Measurements from ENCODE around the gene HERC6.
A peak's percentile ranks its signal among the peaks of the same experiment; 100 is the strongest.
"Not testable (repeated sequence)": the region's sequence is repeated elsewhere in the genome, so short reads cannot be mapped to it uniquely, and the experiment has no call there.

The HERC6 gene

GRCh38 chr4:88447371-88448095, 68.9 kb downstream of the HERC6 start:
- no peak overlapping the region for H3K27ac ChIP-seq
- TF ChIP-seq ZFX (IDR thresholded peaks at IDR 0.05) (no peak), CTCF (conservative IDR thresholded peaks at IDR 0.05) (no peak)

GRCh38 chr4:88448211-88448765, 69.6 kb downstream of the HERC6 start:
- H3K27ac ChIP-seq, result not testable (repeated sequence)

GRCh38 chr4:88448889-88449288, 70.2 kb downstream of the HERC6 start:
- TF ChIP-seq CTCF (conservative IDR thresholded peaks at IDR 0.05) (no peak), ZFX (IDR thresholded peaks at IDR 0.05) (no peak)
- no peak overlapping the region for H3K27ac ChIP-seq

- TF ChIP-seq CTCF (conservative IDR thresholded peaks at IDR 0.05) (no peak), ZFX (IDR thresholded peaks at IDR 0.05) (no peak)
Observed at GRCh38 chr4:88449290-88449689, 70.6 kb downstream of the HERC6 start.

GRCh38 chr4:88451205-88451604, 72.6 kb downstream of the HERC6 start:
- no peak for TF ChIP-seq ZFX (IDR thresholded peaks at IDR 0.05)
- no peak for TF ChIP-seq CTCF (conservative IDR thresholded peaks at IDR 0.05)
- H3K27ac ChIP-seq, result no peak overlapping the region

More at GRCh38 chr4:88449290-88449689, 70.6 kb downstream of the HERC6 start:
- H3K27ac ChIP-seq, result no peak overlapping the region

- no peak for TF ChIP-seq CTCF (conservative IDR thresholded peaks at IDR 0.05)
- no peak for TF ChIP-seq ZFX (IDR thresholded peaks at IDR 0.05)
- no peak overlapping the region for H3K27ac ChIP-seq
Observed at GRCh38 chr4:88452912-88453311, 74.3 kb downstream of the HERC6 start.

GRCh38 chr4:88456670-88457306, 78.1 kb downstream of the HERC6 start, which contains the start of gene HERC5:
Gene HERC5, plus strand, starts transcription at chr4:88457119. Its CDS starts 151 bp downstream, at chr4:88457270.
- TF ChIP-seq CTCF (conservative IDR thresholded peaks at IDR 0.05) (peak; percentile 85), ZFX (IDR thresholded peaks at IDR 0.05) (no peak)
- H3K27ac ChIP-seq, result peak within 1 kb of the TSS; percentile 23; the same call in 1 of the 2 replicates

Measured in C4-2B (cell line).